Thoracic aorta (tissue), 2 donors: Measurements from ENCODE around the gene ZFR. TPM values are rescaled to one million over a fixed set of nuclear protein-coding genes. Genes with fewer than 3 reads are reported as not detected.

Source experiments
- ATAC-seq: fragments of 150-250 bp; one replicate; pipeline ENCODE4 v1.8.0; 2017; ENCODE audit warnings: low read depth; ENCODE audit not compliant: insufficient number of reproducible peaks, low FRiP score
- DNase-seq: peaks from one replicate; pipeline ENCODE4 v3.0.0-alpha.2; 2020; ENCODE audit warnings: low spot score
- H3K27ac ChIP-seq, 2 donors: fragments of 200-600 bp; sonication (generic); 1 replicate in 1 of 2; 2 replicates in 1 of 2; pipeline ENCODE4 v1.5.1; 2016; ENCODE audit warnings: mild to moderate bottlenecking in 2 of 2, moderate library complexity in 2 of 2
- H3K27me3 ChIP-seq: fragments of 200-600 bp; sonication (generic); replicated peaks from 2 replicates; pipeline ENCODE4 v1.6.0; 2016; ENCODE audit warnings: mild to moderate bottlenecking; ENCODE audit not compliant: insufficient read depth
- H3K36me3 ChIP-seq: fragments of 200-600 bp; sonication (generic); one replicate; pipeline ENCODE4 v1.5.1; 2016
- H3K4me1 ChIP-seq, 2 donors: fragments of 200-600 bp; sonication (generic); 1 replicate in 1 of 2; 2 replicates in 1 of 2; pipeline versions ENCODE4 v1.5.1 to v1.6.0; 2016; ENCODE audit warnings: low read depth in 2 of 2, mild to moderate bottlenecking in 1 of 2; ENCODE audit not compliant: control insufficient read depth in 1 of 2
- H3K4me3 ChIP-seq: fragments of 200-600 bp; sonication (generic); 2 replicates; pipeline ENCODE4 v1.5.1; 2016; ENCODE audit warnings: mild to moderate bottlenecking
- H3K9me3 ChIP-seq: fragments of 200-600 bp; sonication (generic); 2 replicates; pipeline ENCODE4 v1.5.1; 2016
- CTCF ChIP-seq: fragments of 200-600 bp; sonication (generic); IDR thresholded peaks from one replicate; pipeline ENCODE4 v1.5.1; 2019; ENCODE audit warnings: antibody characterized with exemption
- total RNA-seq, 2 donors: library from RNA; depleted of rRNA; stranded (reverse); fragments of >200 nt; gene quantifications; one replicate each; pipeline versions ENCODE4 v1.1.0 to v1.2.3, GENCODE V29; 2016

The ZFR gene
- total RNA-seq, 2 donors from 2014 or later = 54.2 to 78.6 TPM

- Histone ChIP-seq H3K4me1 (peaks cover 16 to 28% of the 10 kb centered on the region in 2 donors), H3K27me3 (no peaks in the 10 kb centered on the region), H3K27ac (peak within 1 kb of the TSS; percentile 91 to 98), H3K4me3 (peak within 1 kb of the TSS; percentile 90), H3K9me3 (no peaks in the 10 kb centered on the region), H3K36me3 (no peaks in the 10 kb centered on the region)
- peak; percentile 98 for DNase-seq
- peak; percentile 98 for ATAC-seq
- no peak for TF ChIP-seq CTCF
Measured at GRCh38 chr5:32312595-32313332, 131.8 kb downstream of the ZFR start, which contains the start of gene MTMR12. Gene MTMR12, minus strand, starts transcription at chr5:32312939. Its CDS starts 101 bp downstream, at chr5:32312838.

GRCh38 chr5:32312197-32312594 is 132.3 kb downstream of the ZFR start:
- TF ChIP-seq CTCF = no peak
- DNase-seq = no peak
- Histone ChIP-seq H3K27ac (peak overlapping the region; percentile 91 to 98), H3K36me3 (no peaks in the 10 kb centered on the region), H3K4me3 (peak overlapping the region; percentile 90), H3K27me3 (no peaks in the 10 kb centered on the region), H3K9me3 (no peaks in the 10 kb centered on the region), H3K4me1 (peaks cover 16 to 29% of the 10 kb centered on the region in 2 donors)
- peak; percentile 32 for ATAC-seq

DNA sequence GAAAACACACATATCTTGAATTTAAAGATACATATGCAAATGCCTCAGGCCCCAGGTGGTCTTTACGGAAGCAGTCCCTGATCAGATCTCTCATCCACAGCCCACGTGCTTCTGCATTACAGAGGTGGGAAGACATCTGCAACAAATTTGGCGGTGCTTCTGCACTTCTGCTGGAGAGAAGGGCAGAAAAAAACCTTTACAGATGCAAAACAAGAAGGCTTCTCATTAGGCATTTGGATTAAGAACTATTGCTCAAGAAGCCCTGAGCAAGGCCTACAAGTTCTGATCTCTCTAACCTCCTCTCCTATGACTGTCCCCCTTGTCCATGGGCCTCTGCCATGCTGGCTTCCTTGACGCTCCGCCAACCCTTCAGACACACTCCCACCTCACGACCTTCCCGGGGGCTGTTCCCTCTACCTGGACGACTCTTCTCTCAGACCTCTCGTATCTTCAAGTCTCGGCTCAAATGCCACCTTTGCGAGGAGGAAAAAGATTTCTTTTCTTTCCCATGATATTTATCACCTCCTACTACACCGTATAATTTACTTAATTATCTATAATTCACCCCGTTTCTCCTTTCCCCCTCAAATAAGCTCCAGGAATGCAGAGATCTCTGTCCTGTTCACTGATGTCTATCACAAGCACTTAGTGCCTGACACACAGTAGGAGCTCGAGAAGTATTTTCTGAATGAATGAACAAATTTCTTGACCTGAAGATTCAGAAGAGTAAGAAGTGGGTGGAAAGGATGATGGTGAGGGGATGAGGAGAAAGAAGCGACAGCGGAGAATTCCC is 132.9 kb downstream of the ZFR start:
- H3K36me3 ChIP-seq = no peaks in the 10 kb centered on the region
- no peak for DNase-seq
- no peaks in the 10 kb centered on the region for H3K27me3 ChIP-seq
- peaks cover 16 to 29% of the 10 kb centered on the region in 2 donors for H3K4me1 ChIP-seq
- TF ChIP-seq CTCF = no peak
- H3K4me3 ChIP-seq = peak overlapping the region; percentile 90
- peak overlapping the region; percentile 91 to 98 for H3K27ac ChIP-seq
- H3K9me3 ChIP-seq = no peaks in the 10 kb centered on the region
- ATAC-seq = no peak

DNA sequence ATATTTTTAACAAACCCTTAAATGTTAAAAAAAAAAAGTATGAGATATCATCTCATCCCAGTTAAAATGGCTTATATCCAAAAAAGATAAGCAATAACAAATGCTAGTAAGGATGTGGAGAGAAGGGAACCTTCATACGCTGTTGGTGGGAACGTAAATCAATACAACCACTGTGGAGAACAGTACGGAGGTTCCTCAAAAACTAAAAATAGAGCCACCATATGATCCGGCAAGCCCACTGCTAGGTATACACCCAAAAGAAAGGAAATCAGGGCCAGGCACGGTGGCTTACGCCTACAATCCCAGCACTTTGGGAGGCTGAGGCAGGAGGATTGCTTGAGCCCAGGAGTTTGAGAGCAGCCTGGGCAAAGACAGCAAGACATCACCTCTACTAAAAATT is 134.8 kb downstream of the ZFR start:
- Histone ChIP-seq H3K36me3 (no peaks in the 10 kb centered on the region), H3K4me3 (no peak overlapping the region), H3K9me3 (no peaks in the 10 kb centered on the region), H3K27ac (no peak overlapping the region), H3K27me3 (no peaks in the 10 kb centered on the region), H3K4me1 (peaks cover 16 to 33% of the 10 kb centered on the region in 2 donors)
- ATAC-seq (no peak), DNase-seq (no peak)
- TF ChIP-seq CTCF = no peak

GRCh38 chr5:32308946-32309345 is 135.6 kb downstream of the ZFR start:
- Histone ChIP-seq H3K27ac (no peak overlapping the region), H3K4me1 (peaks cover 16 to 33% of the 10 kb centered on the region in 2 donors), H3K36me3 (no peaks in the 10 kb centered on the region), H3K9me3 (no peaks in the 10 kb centered on the region), H3K27me3 (no peaks in the 10 kb centered on the region), H3K4me3 (no peak overlapping the region)
- DNase-seq (no peak), ATAC-seq (no peak)
- TF ChIP-seq CTCF = no peak
